GM18517 (cell line): ENCODE data around the gene TMPRSS2.

Experiments used
- ATAC-seq: cut with Tn5 transposase; IDR thresholded peaks from one replicate; pipeline ENCODE4 v1.9.1; 2021; ENCODE audit warnings: mild to moderate bottlenecking, moderate library complexity; ENCODE audit not compliant: unreplicated experiment

Gene TMPRSS2

DNA sequence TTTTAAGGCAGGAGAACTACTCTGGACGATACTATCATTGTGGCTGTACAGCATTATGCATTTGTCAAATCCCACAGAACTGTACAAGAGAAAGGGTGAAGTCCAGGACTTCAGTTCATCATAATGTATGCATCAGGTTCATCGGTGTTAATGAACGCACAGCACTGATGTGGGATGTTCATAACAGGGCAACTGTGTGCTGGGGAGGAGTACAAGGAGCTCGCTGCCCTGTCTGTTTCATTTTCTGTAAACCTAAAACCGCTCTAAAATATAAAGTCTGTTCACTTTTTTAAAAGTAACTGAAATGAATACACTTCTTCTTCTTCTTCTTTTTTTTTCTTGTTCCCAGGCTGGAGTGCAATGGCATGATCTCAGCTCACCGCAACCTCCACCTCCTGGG is 25.0 kb downstream of the TMPRSS2 start:
- ATAC-seq: no peak

DNA sequence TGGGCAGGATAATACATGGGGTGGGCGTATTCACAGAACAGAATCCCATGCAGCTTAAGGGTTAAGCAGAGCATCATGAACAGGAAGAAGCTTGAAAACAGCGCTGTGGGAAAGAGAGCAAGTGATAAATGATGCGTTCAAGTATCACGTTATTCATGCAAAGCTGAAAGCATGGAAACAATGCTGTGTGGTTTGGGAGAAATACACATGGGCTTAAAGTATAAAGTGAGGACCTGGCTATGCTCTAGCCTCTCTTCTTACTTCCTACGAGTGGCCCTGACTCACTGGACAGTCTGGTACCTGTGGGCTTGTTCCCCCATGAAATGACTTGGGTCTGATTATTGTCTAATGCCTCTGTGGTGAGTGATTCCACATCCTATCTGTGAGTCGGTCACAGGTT is 25.7 kb downstream of the TMPRSS2 start:
- no peak for ATAC-seq

- no peak for ATAC-seq
Measured at GRCh38 chr21:41481191-41481590, 26.8 kb downstream of the TMPRSS2 start.

GRCh38 chr21:41480086-41480690 is 27.8 kb downstream of the TMPRSS2 start:
- no peak for ATAC-seq

- no peak for ATAC-seq
Measured at GRCh38 chr21:41479686-41480085, 28.3 kb downstream of the TMPRSS2 start.

- ATAC-seq: no peak
Measured at GRCh38 chr21:41478319-41479177, 29.4 kb downstream of the TMPRSS2 start.

DNA sequence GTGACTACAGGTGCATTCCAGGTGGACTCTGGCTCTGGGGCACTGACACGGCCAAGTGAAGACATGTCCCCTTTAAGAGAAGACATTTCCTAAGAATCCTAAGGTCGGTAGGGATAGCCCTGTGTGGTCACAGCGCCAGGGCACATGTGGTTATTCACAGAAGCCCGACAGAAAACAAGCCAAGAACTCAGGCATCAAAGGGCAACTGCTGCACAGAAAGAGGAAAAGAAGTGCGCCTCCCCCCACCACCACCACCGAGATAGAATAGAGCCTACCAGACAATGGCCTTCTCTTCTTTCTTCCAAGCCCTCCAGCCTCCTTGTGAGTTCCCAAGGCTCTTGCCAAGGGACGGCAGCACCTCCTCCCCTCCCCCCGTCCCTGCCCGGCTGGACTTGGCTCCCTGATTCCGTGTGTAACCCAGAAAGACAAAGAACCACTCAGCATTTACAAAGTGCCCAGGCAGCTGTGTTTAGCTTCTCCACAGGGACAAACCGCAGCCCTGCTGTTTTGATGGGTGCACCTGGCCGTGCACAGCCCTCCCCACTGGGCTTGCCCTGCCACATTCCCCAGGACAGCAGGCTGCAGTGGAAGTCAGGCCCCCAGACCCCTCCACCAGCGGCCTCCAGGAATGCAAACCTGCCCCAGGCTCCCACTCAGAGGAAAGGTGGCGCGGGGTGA is 30.2 kb downstream of the TMPRSS2 start:
- ATAC-seq: no peak

DNA sequence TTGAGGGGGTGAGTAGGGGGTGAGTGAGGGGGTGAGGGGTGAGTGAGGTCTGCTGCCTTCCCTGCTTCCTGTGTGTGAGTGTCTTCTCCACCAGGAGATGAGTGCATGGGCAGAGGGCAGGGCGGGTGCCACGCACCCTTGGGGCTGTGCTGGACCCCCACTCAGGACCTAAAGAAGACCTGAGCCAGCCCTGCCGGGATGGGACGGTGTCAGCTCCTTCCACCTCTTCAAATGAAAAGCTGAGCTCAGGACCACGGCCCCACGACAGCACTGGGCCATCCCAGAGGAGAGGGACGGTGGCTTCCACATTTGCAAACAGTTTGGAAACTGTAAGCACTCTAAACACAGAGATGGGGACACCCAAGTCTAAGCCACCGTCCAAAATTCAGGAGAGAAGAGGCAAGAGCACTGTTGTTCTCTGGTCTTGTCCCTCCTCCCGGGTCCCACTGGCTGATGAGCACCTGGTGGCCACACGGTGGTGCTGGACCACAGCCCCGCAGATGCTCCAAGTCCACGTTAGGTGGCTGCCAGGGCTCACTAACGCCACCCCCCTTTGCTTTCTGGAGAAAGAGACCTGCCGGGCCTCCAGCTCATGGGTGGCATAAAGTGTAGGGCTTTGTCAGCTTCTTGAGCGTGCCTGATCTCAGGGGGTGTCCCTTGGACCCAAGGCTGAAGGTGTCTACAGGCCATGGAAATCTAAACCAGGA is 32.1 kb downstream of the TMPRSS2 start:
- ATAC-seq: no peak

GRCh38 chr21:41472753-41473548 is 35.0 kb downstream of the TMPRSS2 start:
- no peak for ATAC-seq

GRCh38 chr21:41470054-41470453 is 37.9 kb downstream of the TMPRSS2 start:
- no peak for ATAC-seq

GRCh38 chr21:41466024-41466820 is 41.7 kb downstream of the TMPRSS2 start:
- ATAC-seq: no peak

DNA sequence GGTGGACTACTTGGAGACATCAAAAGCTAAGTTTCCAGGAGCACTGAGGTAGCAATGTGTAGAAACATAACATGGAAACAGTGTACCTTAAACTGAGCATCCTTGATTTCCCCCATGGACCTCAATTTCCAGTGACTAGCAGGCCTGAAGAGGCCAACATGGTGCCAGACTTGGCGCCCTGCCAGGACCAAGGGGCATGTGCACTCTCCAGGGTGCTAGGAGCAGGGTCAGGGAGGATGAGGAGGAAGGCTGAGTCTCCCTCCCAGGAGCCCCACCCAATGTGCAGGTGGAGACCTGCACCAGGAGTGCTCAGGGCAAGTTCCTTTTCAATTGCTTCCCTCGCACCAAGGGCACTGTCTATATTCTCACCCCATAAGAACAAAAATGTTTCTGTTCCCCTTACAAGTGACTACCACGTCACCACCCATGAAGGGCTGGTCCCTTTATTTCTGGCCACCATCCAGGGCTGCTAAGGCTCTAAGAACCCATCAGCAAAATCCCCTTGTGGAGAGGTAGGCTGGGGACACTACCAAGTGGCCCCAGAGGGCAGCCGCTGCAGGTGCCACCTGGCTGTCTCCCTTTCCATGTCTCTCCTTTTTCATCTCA is 42.7 kb downstream of the TMPRSS2 start:
- no peak for ATAC-seq

DNA sequence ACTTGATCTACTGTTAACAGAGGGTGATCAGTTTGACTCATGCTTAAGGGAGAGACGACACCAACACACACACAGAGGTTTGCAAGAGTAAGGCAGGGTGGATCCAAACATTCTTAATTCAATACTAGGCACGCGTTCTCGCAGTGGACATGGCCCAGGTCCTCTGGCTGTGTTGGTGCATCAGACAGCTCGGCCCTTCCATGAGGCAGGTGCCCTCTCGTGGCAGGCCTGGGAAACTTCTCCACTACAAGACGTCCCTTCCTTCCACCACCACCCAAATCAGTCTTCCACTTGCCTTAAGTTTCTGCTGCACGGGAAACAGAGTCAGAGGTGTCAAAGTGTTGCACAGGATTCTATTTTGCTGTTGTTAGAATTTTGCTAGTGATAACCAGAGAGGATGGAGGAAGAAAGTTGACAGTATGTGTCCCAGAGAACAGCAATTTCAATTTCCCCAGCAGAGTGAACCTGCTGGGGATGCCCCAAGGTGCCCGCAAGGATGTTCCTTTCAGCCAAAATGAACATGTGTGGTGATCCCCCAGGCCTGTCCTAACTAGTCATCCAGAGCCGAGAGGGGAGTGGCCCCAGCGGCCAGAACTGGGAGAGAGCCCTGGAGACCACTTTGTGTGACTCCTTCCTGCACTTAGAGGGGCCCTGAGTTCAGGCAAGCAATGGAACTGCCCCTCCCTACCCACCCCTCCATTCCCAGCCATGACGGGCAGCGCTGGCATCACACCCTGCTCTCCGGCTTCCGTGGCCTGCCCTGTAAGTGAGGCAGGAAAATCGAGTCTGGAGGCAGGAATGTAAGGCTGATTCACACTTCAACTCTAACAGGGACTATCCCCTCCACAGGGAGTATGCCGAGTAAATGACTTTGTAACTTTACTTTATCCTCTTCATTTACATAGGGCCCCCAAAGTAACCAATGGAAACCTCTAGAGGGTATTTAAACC is 47.1 kb downstream of the TMPRSS2 start:
- peak; percentile 46 for ATAC-seq

GRCh38 chr21:41459884-41460534 is 47.9 kb downstream of the TMPRSS2 start:
- ATAC-seq: no peak

DNA sequence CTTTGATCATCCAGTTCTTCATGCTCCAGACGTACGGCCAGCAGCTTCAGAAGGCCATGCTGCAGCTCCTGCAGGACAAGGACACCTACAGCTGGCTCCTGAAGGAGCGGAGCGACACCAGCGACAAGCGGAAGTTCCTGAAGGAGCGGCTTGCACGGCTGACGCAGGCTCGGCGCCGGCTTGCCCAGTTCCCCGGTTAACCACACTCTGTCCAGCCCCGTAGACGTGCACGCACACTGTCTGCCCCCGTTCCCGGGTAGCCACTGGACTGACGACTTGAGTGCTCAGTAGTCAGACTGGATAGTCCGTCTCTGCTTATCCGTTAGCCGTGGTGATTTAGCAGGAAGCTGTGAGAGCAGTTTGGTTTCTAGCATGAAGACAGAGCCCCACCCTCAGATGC is 49.4 kb downstream of the TMPRSS2 start:
- no peak for ATAC-seq

- ATAC-seq: no peak
Measured at GRCh38 chr21:41458121-41458520, 49.8 kb downstream of the TMPRSS2 start.

DNA sequence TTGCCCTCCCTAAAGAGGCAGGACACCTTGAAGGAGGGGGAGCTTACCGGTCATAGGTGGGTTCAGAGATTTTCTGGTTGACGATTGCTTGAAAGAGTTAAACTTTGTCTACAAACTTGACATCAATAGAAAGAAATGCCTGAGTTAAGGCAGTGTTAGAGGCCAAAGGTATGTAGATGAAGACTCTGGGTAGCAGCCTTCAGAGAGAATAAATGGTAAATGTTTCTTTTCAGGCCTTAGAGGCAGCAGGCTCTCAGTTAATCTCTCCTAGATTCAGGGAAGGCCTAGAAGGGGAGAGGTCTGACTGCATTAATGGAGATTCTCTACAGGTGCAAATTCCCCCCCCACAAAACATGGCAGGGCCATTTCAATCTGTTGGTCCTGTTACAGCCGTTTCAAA is 54.2 kb downstream of the TMPRSS2 start:
- no peak for ATAC-seq

GRCh38 chr21:41453198-41453597 is 54.8 kb downstream of the TMPRSS2 start:
- no peak for ATAC-seq
